EH (cell line): ENCODE measurements around the gene OLFM2.
"Not testable (repeated sequence)": the region's sequence is repeated elsewhere in the genome, so short reads cannot be mapped to it uniquely, and the experiment has no call there.

Experiments used
- DNase-seq: peaks from one replicate; pipeline ENCODE4 v3.0.0-alpha.2; 2015; ENCODE audit warnings: low read depth

The OLFM2 gene

GRCh38 chr19:9941671-9942070 is 5.4 kb upstream of the OLFM2 start:
- peak; percentile 61 for DNase-seq

GRCh38 chr19:9941231-9941630 is 4.9 kb upstream of the OLFM2 start:
- DNase-seq = peak; percentile 65

- peak; percentile 65 for DNase-seq
These were observed 4.5 kb upstream of the OLFM2 start for GRCh38 chr19:9940778-9941177.

- DNase-seq = peak; percentile 69
These were observed 3.1 kb upstream of the OLFM2 start for GRCh38 chr19:9939301-9939913.

GRCh38 chr19:9937001-9937411 is 691 bp upstream of the OLFM2 start:
- no peak for DNase-seq

- peak; percentile 30 for DNase-seq
These were observed 599 bp downstream of the OLFM2 start for GRCh38 chr19:9935506-9936325.

- peak; percentile 93 for DNase-seq
These were observed 2.0 kb downstream of the OLFM2 start for GRCh38 chr19:9934132-9934950.

GRCh38 chr19:9932835-9933234 is 3.5 kb downstream of the OLFM2 start:
- DNase-seq = no peak

GRCh38 chr19:9931629-9932028 is 4.7 kb downstream of the OLFM2 start:
- DNase-seq = no peak

- DNase-seq = no peak
These were observed 12.9 kb downstream of the OLFM2 start for GRCh38 chr19:9923440-9923839.

- DNase-seq = not testable (repeated sequence)
These were observed 13.4 kb downstream of the OLFM2 start for GRCh38 chr19:9922782-9923379.

- peak; percentile 70 for DNase-seq
These were observed 19.0 kb downstream of the OLFM2 start for GRCh38 chr19:9917321-9917720.

- DNase-seq = no peak
These were observed 19.6 kb downstream of the OLFM2 start for GRCh38 chr19:9916719-9917118.

- DNase-seq = peak; percentile 87
These were observed 21.8 kb downstream of the OLFM2 start for GRCh38 chr19:9914315-9915207.

- no peak for DNase-seq
These were observed 22.4 kb downstream of the OLFM2 start for GRCh38 chr19:9914001-9914314.

GRCh38 chr19:9913237-9914000 is 22.9 kb downstream of the OLFM2 start:
- DNase-seq = peak; percentile 36

- no peak for DNase-seq
These were observed 23.6 kb downstream of the OLFM2 start for GRCh38 chr19:9912551-9913236.

GRCh38 chr19:9911524-9912185 is 24.7 kb downstream of the OLFM2 start:
- no peak for DNase-seq

GRCh38 chr19:9910625-9911024 is 25.7 kb downstream of the OLFM2 start:
- DNase-seq = no peak
